GM12873 (cell line): ENCODE results near the gene DYDC1.

ENCODE experiments used
- CTCF ChIP-seq: IDR thresholded peaks from 2 replicates; pipeline ENCODE4 v1.5.1; 2012; ENCODE audit warnings: low read depth, mild to moderate bottlenecking, moderate library complexity, low read length, control low read depth; ENCODE audit not compliant: insufficient read depth; ENCODE audit errors: missing control alignments

DYDC1 gene

GRCh38 chr10:80356563-80356988 is at the start of gene DYDC1, which contains the start of gene DYDC2:
Gene DYDC1, minus strand, starts transcription at chr10:80356755. Its CDS starts 4,154 bp downstream, at chr10:80352601.
Gene DYDC2, plus strand, starts transcription at chr10:80356781. Its CDS starts 5,663 bp downstream, at chr10:80362444.
- TF ChIP-seq CTCF, result no peak

GRCh38 chr10:80406204-80406603 is 49.6 kb upstream of the DYDC1 start:
- TF ChIP-seq CTCF, result no peak

GRCh38 chr10:80405626-80406025 is 49.1 kb upstream of the DYDC1 start:
- TF ChIP-seq CTCF, result no peak

DNA sequence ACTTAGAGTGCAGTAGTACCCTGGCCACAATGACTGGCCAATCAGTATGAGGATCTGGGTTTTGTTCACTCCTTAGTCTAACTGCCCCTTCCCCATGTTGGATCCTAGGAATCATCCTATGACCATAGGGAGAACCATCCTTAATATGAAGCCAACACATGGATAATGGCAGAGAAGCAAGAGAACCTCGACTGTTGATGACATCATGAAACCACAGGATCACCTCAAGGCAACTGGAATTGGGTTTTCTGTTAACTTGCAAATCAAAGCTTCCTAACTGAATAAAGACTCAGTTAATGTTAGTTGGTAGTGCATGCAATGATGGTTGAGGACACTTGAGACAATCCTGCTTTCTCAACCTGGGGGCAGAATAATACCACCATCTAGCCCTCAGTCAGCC is 48.5 kb upstream of the DYDC1 start:
- no peak for TF ChIP-seq CTCF

GRCh38 chr10:80400136-80400804 is 43.7 kb upstream of the DYDC1 start:
- TF ChIP-seq CTCF, result no peak

- TF ChIP-seq CTCF, result no peak
These were observed 40.5 kb upstream of the DYDC1 start for GRCh38 chr10:80397014-80397413.

DNA sequence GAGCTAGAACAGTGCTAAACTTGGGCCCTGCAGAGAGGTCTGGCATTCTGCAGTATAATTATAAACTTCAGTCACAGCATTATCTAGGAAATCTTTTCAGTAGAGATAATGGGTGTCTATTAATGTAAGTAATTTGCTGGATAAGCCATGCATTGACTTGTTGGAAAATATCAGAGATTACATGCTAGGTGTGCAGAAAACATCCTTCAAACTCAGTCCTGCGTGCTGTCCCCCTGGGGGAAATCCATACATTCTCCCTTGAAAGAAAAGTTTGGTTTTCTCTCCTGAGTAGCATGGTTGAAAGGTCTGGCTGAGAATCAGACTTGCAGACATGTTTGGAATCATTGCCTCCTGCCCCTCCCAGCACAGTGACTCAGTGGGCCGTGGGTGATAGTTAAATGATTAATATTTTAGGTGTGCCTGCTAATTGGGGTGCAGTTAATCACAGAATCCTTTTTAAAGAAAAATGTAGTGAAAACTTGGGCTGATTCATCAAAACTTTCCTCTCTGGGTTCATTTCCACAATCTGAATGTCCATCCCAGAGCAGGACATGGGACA is 37.9 kb upstream of the DYDC1 start:
- no peak for TF ChIP-seq CTCF
